ENCODE measurements around the gene CST3.
"Not testable (repeated sequence)": the region's sequence is repeated elsewhere in the genome, so short reads cannot be mapped to it uniquely, and the experiment has no call there.

CST3 gene, protein sequence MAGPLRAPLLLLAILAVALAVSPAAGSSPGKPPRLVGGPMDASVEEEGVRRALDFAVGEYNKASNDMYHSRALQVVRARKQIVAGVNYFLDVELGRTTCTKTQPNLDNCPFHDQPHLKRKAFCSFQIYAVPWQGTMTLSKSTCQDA

DNA sequence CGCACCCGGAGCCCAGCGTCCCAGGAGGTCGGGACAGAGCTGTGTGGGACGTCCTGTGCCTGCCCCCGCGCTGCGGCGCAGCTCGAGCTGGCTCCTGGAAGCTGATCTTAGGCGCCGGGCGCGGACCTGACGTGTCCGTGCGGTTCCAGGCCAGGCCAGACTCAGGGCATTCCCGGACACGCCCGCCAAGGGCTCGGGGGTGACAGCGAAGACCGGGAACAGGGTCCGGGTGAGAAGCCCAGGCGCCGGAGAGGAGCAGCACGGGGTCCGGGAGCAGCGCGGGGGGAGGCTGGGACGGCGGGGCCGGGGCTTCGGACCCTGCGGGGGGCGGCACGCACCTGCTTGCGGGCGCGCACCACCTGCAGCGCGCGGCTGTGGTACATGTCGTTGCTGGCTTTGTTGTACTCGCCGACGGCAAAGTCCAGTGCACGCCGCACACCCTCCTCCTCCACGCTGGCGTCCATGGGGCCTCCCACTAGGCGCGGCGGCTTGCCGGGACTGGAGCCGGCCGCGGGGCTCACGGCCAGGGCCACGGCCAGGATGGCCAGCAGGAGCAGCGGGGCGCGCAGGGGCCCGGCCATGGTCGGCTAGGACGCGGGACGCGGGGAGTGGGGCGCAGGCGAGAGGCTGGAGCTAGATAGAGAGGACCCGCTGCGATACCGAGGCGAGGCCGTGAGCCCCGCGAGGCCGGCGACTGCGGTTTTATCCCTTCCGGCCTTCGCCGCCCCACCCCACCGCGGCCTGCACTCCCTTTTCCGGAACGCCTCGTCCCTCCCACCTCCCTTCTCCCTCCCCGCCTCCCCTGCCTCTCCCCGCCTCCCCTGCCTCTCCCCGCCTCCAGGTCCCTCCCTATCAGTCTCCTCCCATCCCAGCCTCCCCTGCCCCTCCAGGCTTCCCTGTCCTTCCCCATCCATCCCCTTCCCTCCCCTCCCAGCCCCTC, at the start of gene CST3:
CST3 (minus strand) TSS at position 674 of the 940 bp plus-strand sequence; CDS start at position 581, 93 bp downstream.
- peak; percentile 92 for DNase-seq

DNA sequence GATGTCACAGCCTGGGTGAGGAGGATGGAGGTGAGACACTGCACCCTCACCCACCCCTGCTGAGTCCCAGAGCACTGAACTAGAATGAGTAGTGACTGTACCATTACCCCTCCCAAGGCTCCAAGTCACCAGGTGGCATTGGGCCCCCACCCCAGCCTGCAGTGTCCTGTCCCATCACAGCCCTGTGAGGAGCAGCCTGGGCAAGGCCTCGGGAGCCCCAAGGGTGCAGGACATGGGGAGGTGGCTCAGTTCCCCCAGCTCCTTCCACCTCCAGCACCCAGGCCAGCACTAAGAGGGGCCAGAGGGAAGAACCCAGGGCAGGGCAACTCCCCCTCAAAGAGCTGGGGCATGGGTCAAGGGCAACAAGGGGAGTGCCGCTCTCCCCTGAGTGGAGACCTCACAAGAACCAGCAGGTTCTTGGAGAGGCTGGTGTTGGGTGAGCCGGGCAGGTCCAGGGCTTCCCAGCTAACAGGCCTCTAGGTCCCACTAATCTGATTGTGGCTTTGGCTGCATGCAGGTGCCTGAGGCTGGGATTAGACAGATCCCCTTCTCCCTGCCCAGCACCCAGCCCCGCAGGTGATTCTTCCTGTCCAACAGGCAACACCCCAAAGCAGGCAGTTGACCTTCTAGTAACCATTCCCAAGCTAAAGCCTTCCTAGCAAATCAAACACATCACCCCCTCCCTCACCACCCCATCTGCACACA, 48.4 kb upstream of the CST3 start:
- no peak for DNase-seq

DNA sequence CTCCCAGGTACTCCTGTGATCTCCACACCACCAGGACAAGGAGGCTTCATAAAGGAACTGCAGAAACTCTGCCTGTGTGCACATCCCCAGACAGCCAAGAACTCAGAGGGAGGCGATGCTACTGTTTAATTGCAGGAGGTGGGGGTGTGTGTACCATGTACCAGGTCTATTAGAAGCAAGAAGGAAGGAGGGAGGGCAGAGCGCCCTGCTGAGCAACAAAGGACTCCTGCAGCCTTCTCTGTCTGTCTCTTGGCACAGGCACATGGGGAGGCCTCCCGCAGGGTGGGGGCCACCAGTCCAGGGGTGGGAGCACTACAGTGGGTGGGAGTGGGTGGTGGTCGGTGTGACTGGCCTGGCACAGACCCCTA, 47.8 kb upstream of the CST3 start:
- not testable (repeated sequence) for DNase-seq

DNA sequence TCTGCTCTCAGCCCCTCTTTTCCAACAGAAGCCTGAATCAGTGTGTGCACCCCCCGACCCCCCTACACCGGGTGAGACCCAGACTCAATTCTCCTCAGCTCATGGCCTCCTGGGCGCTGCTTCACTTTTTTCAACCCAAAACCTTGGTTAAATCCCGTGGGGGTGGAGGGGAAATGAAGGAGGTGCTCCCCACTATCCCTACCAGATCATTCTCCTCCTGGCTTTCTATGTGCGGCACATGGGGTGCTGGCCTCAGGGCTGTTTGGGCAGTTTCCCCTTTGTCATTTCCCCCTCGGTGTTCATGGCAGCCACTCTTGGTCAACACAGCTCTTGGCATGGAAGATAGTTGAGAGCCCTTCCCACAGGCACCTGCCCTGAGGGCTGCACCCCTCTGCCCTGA, 46.5 kb upstream of the CST3 start:
- DNase-seq, result no peak

DNA sequence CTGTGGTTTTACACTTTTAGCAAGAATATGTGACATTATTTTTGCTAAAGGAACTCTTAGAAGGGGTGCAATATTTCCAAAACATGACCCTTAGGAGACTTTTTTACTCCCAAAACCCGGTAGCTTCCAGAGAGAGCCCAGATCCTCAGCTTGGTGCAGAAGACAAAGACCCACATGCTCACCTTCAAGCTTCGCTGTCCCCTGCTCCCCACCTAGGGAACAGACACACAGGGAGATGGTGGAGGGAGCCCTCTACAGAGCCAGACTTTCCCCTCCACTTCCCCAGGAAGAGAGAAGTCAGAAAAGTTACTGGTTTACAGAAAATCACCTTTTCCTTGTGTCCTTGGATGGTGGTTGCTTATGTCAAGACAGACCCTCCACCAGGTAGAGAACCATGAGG, 46.1 kb upstream of the CST3 start:
- DNase-seq, result no peak

DNA sequence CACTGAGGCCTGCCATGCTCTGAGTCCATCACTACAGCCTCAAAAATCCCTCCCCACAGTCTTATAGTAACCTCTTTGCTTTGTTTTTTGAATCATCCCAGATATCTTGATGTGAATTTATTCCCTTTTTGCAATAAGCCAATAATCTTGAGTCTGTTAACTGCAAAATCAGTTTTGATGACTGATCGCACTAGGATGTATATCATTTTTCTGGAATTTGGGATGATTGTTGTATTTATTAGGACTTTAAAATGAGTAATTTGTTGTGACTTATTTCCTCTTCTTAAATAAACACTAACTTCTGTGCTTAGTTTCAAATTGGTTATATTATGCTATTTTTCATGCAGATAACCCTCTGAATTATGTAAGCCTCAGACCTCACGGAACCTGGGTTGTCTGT, 45.5 kb upstream of the CST3 start:
- DNase-seq, result no peak

DNA sequence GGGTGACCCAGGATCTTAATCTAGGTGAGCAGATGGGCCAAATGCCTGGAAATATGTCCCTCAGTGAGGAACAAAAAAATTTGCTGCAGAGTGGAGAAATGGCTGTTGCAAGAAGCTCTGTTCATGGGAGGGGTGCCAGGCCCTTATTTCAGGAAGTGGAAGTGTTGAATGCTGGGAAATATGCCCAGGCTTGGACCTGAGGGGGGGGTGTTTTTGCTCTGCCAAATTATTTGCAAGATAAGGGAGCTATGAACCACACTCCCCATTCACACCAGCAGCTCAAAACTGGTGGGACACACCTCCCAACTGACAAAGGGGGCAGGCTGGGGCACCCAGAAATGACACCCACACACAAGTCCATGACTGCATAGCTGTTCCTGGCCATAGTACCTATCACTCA, 42.4 kb upstream of the CST3 start:
- no peak for DNase-seq

DNA sequence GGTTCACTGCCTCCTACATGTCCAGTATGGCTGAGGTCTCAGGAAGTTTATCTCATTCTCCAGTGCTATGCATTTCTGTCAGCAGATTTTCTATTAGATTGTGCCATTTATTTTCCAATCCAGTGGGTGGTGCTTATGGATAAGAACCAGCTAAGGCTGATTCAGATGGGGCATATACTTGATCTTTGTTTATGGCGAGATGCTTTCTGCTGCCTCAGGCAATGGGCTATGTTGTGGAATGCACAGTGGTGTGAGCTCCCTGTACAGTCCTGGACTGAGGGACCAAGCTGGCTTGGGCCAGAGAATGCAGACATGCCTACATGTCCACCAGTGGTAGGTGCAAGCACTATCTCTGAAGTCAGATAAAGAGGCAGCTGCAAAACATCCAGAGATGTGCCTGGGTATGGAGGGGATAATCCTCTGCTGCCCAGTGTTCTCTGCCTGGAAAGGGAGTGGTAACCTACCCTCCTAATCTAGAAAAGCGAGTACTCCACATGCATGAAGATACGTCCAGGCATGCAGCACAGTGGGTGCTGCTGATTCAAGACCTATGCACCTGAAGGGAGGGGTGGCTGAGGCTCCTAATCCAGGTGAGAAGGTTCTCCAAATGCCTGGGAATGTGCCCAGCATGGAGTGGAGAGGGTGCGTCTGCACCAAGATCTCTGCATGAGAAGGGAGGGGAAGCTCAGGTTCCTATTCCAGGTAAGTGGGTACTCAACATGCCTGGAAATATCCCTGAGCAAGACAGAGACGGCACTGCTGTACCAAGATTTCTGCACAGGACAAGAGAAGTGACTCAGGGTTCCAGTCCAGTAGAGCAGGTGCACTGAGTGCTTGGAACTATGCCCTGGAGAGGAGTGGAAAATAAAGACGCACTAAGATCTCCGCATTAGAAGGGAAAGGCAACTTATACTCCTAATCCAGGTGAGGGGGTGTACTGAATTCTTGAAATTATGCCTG, 41.7 kb upstream of the CST3 start:
- no peak for DNase-seq

DNA sequence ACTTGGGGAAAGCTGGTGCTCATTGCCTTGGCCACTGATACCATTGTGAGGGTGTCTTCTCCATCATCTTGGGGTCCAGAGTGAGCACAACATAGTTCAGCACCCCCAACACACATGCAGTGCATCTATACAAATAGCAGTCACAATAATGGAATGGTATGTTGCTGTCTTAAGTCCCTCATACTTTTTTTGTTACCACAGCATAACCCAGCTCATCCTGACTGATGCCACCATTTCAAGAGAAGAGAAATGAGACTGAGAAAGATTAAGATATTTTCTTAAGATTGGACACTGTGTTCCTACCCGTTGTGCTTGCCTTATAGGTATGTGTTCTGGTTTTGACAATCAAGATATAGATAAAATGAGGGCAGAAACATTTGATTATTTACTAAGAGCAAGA, 35.5 kb upstream of the CST3 start:
- DNase-seq, result no peak

DNA sequence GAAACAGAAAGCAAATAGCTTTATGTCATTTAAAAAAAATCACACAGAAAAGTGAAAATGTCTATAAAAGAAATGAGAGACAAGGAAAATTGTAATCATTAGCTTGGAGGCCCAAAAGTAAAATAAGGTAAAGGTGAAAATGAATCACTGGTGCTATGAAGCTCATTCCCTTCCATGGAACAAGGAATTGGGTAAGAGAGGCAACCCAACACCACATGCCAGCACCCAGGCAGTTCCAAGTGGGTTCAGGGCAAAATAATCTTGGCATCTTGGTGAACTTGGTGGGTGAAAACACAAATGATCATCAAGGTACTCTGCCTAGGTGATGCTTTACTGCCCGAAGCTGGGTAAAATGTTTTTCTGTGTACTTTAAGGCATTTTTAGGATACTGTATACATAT, 34.4 kb upstream of the CST3 start:
- DNase-seq, result no peak

DNA sequence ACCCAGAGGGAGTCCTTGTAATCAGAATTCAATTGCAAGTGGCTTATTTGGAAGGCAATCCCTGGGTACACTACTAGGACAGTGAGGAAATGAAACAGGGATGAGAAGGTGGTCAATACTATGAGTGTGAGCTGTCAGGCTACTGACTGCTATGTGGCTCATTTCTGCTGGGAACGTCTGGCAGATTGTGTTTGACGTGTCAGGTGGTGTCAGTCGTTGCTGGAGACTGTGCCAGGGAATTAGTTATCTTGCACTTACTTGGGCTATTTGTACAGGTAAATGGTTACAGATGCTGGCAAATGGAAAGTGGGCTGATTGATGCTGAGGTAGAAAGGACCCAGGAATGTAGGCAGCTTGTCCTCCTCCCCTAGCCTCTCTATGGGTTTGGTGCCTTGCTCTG, 33.7 kb upstream of the CST3 start:
- no peak for DNase-seq

DNA sequence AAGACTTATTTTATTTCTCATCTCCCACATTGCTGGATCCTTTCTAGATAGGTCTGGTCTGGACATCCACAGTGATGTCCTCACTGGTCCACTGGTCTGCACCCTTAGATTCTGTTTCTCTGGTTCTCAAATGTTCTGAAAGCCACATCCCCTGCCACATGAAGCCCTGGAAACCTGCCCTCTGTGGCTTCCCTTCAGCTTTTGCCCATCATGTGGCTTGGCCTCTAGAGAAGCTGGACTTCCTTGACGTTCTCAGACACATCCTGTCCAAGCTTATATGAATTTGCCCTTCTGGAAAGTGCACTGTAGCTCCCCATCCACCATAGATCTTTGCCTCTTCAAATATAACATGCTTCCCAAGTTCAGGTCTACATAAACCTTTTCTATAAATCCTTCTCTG, 32.6 kb upstream of the CST3 start:
- no peak for DNase-seq

DNA sequence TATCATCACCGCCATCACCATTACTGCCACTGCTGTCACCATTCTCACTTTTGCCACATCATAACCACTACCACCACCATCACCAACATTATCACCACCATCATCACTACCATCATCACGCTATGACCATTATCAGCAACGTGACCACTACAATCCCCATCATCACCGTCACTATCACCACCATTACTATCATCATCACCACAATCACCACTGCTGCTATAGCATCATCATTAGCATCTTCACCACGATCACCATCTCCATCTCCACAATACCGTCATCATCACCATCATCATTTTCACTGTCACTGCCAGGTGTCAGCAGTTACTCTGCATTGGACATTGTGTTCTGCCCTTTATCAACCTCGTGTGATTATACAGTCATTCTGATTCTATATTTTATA, 32.1 kb upstream of the CST3 start:
- no peak for DNase-seq

DNA sequence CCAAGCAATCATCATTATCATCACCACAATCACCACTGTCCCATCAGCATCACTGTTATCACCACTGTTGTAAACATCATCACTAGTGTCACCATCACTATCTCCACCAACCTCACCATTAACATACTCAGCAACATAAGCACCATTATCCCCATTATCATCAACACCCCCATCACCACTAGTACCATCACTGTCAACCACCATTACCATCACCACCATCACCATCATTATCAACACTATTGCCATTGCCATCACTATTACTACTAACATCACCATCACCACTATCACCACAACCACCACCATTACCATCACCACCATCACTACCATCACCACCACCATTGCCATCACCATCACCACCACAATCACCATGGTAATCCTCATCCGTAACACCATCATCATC, 31.6 kb upstream of the CST3 start:
- no peak for DNase-seq

DNA sequence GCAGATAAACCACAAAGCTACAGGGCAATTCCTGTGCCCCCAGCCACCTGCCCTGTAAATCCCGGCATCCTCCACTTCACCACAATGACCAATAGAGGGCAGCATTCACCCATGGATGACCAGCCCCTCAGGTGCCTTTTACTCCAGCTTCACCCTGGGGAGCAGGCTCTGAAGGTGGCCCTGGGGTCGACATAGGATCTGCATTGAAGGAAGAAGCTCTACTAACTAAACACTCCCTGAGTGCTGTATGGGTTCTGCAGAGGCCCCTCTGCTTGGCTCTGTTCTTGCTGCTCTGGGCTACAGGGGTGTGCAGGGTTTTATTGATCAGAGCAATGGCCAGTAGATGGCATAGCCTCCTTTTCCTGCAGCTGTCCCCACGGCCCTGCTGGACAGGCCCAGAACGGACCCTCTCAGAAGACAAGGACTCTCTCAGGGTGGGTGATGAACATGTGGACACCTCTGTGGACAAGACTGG, 30.8 kb upstream of the CST3 start:
- peak; percentile 81 for DNase-seq

DNA sequence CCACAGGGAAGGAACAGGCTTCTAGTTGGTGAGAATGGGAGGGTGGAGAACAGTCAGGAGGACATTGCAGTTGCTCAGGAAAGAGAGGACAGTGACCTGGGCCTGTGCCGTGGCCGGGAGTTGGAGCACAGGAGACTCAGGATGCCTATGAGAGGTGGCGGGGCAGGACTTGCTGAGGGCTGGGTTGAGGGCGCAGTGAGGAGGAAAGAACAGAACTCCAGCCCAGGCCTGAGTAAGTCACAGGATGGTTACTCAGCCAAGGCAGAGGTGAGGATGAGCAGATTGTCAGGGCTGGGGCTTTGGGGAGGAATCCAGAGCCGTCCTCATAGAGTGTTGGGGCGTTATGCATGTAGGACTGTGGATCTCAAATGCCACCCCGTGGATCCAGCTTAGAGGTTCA, 29.9 kb upstream of the CST3 start:
- no peak for DNase-seq

DNA sequence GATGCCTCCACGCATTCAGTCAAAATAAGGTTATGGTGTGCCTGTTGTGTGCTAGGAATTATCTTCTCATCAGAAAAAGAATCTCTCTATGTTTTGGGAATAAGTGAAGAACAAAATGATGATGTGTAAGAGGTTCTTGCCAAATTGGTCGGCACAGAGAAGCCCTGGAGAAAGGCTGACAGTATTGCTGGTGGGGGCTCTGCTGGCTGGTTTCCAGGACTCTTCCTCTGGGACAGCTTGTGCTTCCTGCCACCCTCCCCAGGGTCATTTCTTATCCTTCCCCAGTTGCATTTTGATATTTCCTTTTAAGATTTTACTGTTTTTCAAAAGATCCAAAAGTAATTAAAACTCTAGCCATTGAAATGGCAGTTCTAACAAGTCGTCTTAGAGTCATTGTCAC, 28.9 kb upstream of the CST3 start:
- no peak for DNase-seq

DNA sequence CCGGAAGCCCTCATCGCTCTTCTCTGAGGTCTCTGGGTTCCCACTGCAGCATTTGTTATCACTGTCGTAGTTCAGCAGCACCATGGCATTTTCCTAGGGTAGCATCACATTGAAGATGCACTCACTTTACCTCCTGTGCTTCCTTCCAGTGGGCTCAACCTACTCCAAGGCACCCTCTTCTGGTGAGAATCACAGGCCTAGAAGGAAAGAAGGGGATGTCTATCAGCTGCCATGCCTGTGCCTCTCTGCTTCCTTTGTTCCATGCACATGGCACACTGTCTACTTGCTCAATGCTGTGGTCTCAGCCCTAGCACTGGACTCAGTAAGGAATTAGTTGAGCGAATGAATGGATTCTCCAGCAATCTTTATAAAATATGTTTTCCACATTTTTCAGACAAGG, 28.4 kb upstream of the CST3 start:
- no peak for DNase-seq

DNA sequence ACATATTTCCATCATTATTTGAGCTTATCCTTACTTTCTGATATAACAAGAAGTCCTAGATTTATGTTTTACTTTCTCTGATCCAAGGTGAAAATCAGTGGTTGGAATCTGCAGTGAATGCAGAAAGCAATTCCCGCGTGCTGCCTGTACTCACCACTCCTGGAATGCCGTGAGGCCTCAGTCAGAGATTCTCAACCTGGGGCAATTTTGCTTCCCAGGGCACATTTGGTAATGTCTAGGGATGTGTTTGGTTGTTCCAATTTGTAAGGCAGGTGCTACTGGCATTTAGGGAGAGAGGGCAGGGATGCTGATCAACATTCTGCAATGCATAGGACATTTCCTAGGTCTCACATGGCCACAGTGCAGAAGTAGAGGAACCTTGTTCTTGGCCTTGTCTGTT, 27.2 kb upstream of the CST3 start:
- DNase-seq, result no peak

DNA sequence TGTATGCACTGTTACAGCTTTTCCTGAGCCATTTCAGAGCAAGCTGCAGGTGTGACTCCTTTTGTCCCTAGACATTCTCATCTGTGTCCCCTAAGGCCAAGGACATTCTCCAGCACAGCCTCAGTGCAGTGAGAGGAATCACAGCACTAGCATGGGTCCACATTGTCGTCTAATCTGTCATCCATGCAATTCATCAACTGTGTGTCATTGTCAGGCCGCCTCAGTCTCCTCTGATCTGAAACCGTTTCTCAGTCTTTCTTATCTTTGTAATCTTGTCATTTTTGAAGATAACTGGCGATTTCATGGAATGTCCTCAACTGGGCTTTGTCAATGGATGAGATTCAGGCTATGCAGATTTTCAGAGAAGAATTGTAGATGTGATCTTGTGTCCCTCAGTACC, 26.3 kb upstream of the CST3 start:
- not testable (repeated sequence) for DNase-seq

DNA sequence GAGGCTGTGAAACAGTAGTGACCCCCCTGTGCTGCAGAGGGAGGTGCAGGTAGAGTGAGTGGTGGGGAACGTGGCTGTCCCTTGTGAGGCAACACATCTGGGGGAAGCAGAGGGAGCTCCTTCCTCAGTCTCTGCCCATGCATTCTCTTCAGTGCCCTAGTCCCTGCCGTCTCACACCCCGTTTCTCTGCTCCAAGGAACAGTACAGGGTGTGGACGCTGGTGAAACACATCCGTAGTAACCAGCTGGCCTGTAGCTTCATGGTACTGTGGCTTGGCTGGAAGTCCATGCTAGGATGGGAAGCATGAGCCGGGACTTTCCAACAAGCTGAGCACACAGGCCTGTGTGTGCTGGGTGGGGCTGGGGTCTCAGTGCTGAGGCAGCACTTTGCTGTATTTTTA, 25.4 kb upstream of the CST3 start:
- DNase-seq, result no peak

DNA sequence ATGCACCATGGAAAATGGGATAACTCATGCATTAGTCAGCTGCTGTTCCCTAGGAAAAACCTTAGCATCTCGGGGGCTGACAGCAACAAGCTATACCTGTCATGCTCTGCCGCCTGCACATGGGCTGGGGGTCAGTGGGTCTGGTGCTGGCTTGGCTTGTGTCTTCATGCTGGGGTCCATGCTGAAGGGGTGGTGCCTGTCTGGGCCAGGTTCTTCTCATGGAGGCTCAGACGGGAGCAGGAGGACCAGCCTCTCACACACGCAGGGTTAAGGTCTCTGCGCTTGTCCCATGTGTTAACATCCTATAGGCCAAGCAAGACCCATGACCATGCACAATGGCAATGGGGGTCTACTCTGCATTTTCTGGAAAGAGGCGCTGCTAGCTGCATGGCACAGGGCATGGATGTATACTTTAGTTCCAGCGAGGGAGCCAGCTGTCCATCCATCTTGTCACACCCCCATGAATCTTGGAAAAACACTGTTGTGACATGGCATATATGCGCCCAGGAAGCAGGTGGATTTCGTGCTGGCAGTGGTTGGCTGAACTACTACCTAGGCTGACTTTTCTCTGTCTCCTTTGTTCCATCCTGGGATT, 24.6 kb upstream of the CST3 start:
- no peak for DNase-seq
